Adrenal gland (tissue), 12 donors: ENCODE data around the gene EPC2. TPM values are rescaled to one million over a fixed set of nuclear protein-coding genes. Genes with fewer than 3 reads are reported as not detected.

Source experiments
- DNase-seq, 7 donors: peaks; one replicate each; pipeline ENCODE4 v3.0.0-alpha.2; 2019 to 2020
- H3K27ac ChIP-seq, 5 donors: fragments of 200-600 bp; sonication (generic) in 4 of 5; 1 replicate in 3 of 5; 2 replicates in 2 of 5; pipeline versions ENCODE4 v1.5.1 to v1.8.0; 2016 to 2020; ENCODE audit warnings: mild to moderate bottlenecking in 1 of 5
- H3K27me3 ChIP-seq: fragments of 200-600 bp; 2 replicates; pipeline ENCODE4 v1.8.0; 2021
- H3K36me3 ChIP-seq, 2 donors: fragments of 200-600 bp; replicated peaks in 1 of 2; 1 replicate in 1 of 2; 2 replicates in 1 of 2; pipeline versions ENCODE4 v1.5.1 to v1.8.0; 2018 to 2022
- H3K4me1 ChIP-seq, 2 donors: fragments of 200-600 bp; replicated peaks in 1 of 2; 1 replicate in 1 of 2; 2 replicates in 1 of 2; pipeline versions ENCODE4 v1.5.1 to v1.8.0; 2018 to 2021
- H3K4me3 ChIP-seq, 4 donors: fragments of 200-600 bp; sonication (generic) in 3 of 4; one replicate each; pipeline ENCODE4 v1.5.1; 2016 to 2018
- H3K9me3 ChIP-seq, 3 donors: fragments of 200-600 bp; sonication (generic) in 1 of 3; replicated peaks in 1 of 3; 1 replicate in 2 of 3; 2 replicates in 1 of 3; pipeline versions ENCODE4 v1.5.1 to v1.8.0; 2016 to 2021
- POLR2A ChIP-seq, 2 donors: fragments of 450-650 bp; IDR thresholded peaks; one replicate each; pipeline ENCODE4 v1.6.1; 2017; ENCODE audit warnings: antibody characterized with exemption in 2 of 2, mild to moderate bottlenecking in 2 of 2, moderate library complexity in 1 of 2
- WGBS, 4 donors: extraction: QIAGEN DNeasy Blood & Tissue Kit in 2 of 4; methylation state at CpG; one replicate each; pipeline versions ENCODE4 v1.1.5 to v1.1.7; 2013 to 2017; 5-methylcytosine and 5-hydroxymethylcytosine counted together
- intact Hi-C, 2 donors: fragments of 100-400 bp; cut with DNase I; formaldehyde crosslinking; loops; one replicate each; pipeline versions ENCODE4 v1.14.1 to v1.15.0; 2022 to 2023
- polyA plus RNA-seq, 3 donors: library from polyadenylated mRNA; stranded (reverse); fragments of 200-250 nt in 2 of 3; fragments of 350-450 nt in 1 of 3; fragmentation: Illumina TruSeq in 1 of 3; extraction: RNeasy Lipid Tissue Mini Kit (QIAGEN cat#74804) in 1 of 3; gene quantifications; one replicate each; pipeline ENCODE4 v1.2.3, GENCODE V29; 2013 to 2014
- total RNA-seq, 9 donors: library from RNA; depleted of rRNA in 4 of 9; stranded (reverse); fragments of >200 nt in 4 of 9; fragments of 120-200 nt in 1 of 9; fragmentation: NEBNext Ultra II Directional in 1 of 9; extraction: Animal tissue kit (Norgen Biotek cat#: 25700) in 1 of 9; gene quantifications; one replicate each; pipeline versions ENCODE4 v1.1.0 to v1.2.4, GENCODE V29; 2013 to 2023
- TF ChIP-seq, protein P1 (sequence below), 6 experiments: fragments of 450-650 bp in 4 of 6; fragments of 200-600 bp in 2 of 6; sonication (generic) in 1 of 6; IDR thresholded peaks; 1 replicate in 5 of 6; 2 replicates in 1 of 6; pipeline versions ENCODE4 v1.5.1 to v1.8.0; 2016 to 2021; ENCODE audit warnings: antibody characterized with exemption in 6 of 6, mild to moderate bottlenecking in 2 of 6, moderate library complexity in 1 of 6
- donor health status: healthy with polysubstance abuse.
- donor health status: Bipolar disorder and iron deficiency.
- donor health status: DM: yes; HTN: yes; CAD: no.
- donor health status: DM: no; HTN: no; CAD: no.
- donor health status: DM: no; HTN: no; CAD: no.
- donor health status: DM: yes; HTN: yes; CAD: no.

Gene EPC2
- total and polyA plus RNA-seq, 12 donors, result 8.0 to 57.4 (median 27.8) TPM

DNA sequence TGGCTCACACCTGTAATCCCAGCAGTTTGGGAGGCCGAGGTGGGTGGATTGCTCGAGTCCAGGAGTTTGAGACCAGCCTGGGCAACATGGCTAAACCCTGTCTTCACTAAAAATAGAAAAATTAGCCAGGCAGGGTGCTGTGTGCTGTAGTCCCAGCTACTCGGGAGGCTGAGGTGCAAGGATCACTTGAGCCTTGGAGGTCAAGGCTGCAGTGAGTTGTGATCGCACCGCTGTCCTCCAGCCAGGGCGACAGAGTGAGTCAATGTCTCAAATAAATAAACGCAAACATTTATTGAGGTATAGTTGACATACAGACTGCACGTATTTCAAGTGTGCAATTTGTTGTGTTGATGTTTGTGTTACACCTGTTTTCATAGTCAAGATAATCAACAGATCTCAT, 19.7 kb downstream of the EPC2 start:
- DNase-seq, result peak in 3 of 7 donors; percentile 18 to 32 (median 27)
- no peak for TF ChIP-seq POLR2A (IDR thresholded peaks at IDR 0.05)
- TF ChIP-seq, protein P1, sequence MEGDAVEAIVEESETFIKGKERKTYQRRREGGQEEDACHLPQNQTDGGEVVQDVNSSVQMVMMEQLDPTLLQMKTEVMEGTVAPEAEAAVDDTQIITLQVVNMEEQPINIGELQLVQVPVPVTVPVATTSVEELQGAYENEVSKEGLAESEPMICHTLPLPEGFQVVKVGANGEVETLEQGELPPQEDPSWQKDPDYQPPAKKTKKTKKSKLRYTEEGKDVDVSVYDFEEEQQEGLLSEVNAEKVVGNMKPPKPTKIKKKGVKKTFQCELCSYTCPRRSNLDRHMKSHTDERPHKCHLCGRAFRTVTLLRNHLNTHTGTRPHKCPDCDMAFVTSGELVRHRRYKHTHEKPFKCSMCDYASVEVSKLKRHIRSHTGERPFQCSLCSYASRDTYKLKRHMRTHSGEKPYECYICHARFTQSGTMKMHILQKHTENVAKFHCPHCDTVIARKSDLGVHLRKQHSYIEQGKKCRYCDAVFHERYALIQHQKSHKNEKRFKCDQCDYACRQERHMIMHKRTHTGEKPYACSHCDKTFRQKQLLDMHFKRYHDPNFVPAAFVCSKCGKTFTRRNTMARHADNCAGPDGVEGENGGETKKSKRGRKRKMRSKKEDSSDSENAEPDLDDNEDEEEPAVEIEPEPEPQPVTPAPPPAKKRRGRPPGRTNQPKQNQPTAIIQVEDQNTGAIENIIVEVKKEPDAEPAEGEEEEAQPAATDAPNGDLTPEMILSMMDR (IDR thresholded peaks at IDR 0.05), result no peak
- no peaks in the 10 kb centered on the region for H3K27me3 ChIP-seq
- peak overlapping the region in 1 of 5 donors; percentile 13 for H3K27ac ChIP-seq
- H3K4me3 ChIP-seq, result no peak overlapping the region
- peaks cover 19 to 65% of the 10 kb centered on the region in 2 donors for H3K4me1 ChIP-seq
- 40 to 73% (median 65%) methylated on average over 8 of the region's 8 CpGs for WGBS, 4 donors
- intact Hi-C loops, result no loop called here
- no peaks in the 10 kb centered on the region for H3K36me3 ChIP-seq
- H3K9me3 ChIP-seq, result no peaks in the 10 kb centered on the region

DNA sequence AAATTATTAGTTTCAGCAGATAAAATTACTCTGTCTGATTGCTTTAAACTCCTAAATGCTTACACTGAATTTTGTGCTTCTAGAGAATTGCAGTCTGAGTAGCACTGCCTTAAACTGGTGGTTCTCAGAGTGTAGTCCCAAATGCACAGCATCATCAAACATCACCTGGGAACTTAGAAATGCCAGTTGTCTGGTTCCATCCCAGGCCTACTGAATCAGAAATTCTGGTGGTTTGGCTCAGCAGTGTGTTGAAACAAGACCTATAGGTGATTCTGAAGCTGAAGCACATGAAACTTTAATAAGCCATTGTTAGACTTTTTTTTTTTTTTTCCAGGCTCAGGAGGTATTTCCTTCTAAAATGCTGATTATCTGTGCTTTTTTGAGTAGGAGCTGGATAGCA, 22.0 kb downstream of the EPC2 start:
- Histone ChIP-seq H3K4me3 (no peak overlapping the region), H3K4me1 (peaks cover 5 to 46% of the 10 kb centered on the region in 2 donors), H3K36me3 (no peaks in the 10 kb centered on the region), H3K9me3 (no peaks in the 10 kb centered on the region), H3K27me3 (no peaks in the 10 kb centered on the region), H3K27ac (no peak overlapping the region)
- TF ChIP-seq, protein P1 (IDR thresholded peaks at IDR 0.05), result no peak
- TF ChIP-seq POLR2A (IDR thresholded peaks at IDR 0.05), result no peak
- intact Hi-C loops, result no loop called here
- DNase-seq, result no peak

DNA sequence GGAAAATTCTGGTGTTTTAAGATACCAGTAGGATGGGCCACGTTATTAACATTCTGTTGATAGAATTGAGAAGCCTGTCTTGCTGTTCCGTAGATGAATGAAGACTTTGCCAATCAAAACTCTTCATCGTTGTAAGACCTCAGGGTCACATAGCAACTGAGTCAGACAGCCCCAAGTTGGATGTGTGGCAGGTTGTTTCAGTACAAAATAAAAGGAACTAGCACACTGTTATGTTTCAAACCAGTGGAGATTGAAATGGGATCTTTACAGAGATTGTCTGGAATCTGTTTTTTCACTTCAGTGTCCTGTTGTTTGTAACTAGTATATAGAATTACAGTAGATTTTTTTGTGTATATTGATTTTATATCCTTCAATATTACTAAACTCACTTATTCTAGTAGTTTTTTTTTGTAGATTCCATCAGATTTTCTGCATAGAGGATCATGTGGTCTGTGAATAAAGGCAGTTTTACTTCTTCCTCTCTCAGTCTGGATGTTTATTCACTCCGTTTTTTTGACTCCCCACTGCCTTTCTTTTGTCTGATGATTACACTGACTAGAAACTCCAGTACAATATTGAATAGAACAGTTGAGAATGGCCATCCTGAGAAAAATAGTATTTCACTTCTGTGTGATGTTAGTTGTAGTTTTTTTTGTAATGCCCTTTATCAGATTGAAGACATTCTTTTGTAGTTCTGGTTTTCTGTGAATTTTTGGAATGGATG, 22.7 kb downstream of the EPC2 start:
- H3K36me3 ChIP-seq, result no peaks in the 10 kb centered on the region
- H3K9me3 ChIP-seq, result no peaks in the 10 kb centered on the region
- no peak overlapping the region for H3K4me3 ChIP-seq
- H3K4me1 ChIP-seq, result peaks cover 5 to 46% of the 10 kb centered on the region in 2 donors
- peak overlapping the region in 1 of 5 donors; percentile 15 for H3K27ac ChIP-seq
- TF ChIP-seq, protein P1 (IDR thresholded peaks at IDR 0.05), result no peak
- no peak for TF ChIP-seq POLR2A (IDR thresholded peaks at IDR 0.05)
- no peaks in the 10 kb centered on the region for H3K27me3 ChIP-seq
- intact Hi-C loops, result no loop called here
- WGBS, 4 donors, result 21 to 31% (median 26%) methylated on average over 4 of the region's 4 CpGs
- DNase-seq, result no peak

DNA sequence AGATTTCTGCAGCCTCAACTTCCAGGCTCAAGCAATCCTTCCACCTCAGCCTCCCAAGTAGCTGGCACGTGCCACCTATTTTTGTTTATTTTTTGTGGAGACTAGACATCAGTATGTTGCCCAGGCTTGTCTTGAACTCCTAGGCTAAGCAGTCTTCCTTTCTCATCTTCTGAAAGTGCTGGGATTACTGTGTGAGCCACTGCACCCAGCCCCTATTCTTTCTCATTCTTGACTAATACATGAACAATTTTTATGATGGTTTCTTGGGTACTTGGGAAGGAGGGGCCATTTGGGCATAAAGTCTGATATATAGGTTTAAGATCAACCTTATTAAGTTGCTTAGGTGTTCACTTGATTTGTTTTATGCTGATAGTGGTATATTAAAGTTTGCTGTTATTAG, 26.2 kb downstream of the EPC2 start:
- intact Hi-C loops, result no loop called here
- WGBS, 4 donors, result 65 to 91% (median 90%) methylated on average over 1 of the region's 1 CpG

More for the DNA sequence above, 26.2 kb downstream of the EPC2 start:
- DNase-seq, result no peak
- no peaks in the 10 kb centered on the region for H3K36me3 ChIP-seq
- H3K4me3 ChIP-seq, result no peak overlapping the region
- TF ChIP-seq POLR2A (IDR thresholded peaks at IDR 0.05), result no peak
- TF ChIP-seq, protein P1 (IDR thresholded peaks at IDR 0.05), result no peak
- no peaks in the 10 kb centered on the region for H3K27me3 ChIP-seq
- no peaks in the 10 kb centered on the region for H3K9me3 ChIP-seq
- peaks cover 15 to 49% of the 10 kb centered on the region in 2 donors for H3K4me1 ChIP-seq
- H3K27ac ChIP-seq, result no peak overlapping the region
